ENCODE data around the gene GAS2L2. TPM values are rescaled to one million over a fixed set of nuclear protein-coding genes. Genes with fewer than 3 reads are reported as not detected.

The GAS2L2 gene
- total and polyA plus RNA-seq, 4 donors, result not detected

DNA sequence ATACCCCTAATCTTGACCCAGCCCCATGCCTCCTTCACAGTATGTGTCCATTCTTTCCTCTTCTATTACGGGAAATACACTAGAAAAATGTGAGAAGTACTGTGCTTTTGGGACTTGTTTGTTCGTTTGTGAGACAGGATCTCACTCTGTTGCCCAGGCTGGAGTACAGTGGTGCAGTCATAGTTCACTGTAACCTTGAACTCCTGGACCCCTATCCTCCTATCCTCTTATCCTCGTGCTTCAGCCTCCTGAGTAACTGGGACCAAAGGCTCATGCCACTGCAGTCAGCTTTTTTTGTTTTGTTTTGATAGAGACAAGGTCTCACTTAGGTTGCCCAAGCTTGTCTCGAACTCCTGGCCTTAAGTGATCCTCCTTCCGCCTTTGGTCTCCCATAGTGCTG is 51.5 kb downstream of the GAS2L2 start:
- TF ChIP-seq JUND (IDR thresholded peaks at IDR 0.05) (no peak), CTCF (IDR thresholded peaks at IDR 0.05; ENCODE audit: low read depth, low read length, missing input control) (no peak), REST (IDR thresholded peaks at IDR 0.05) (no peak), FOXA2 (IDR thresholded peaks at IDR 0.05) (no peak), ZBTB33 (IDR thresholded peaks at IDR 0.05) (no peak), FOXA1 (IDR thresholded peaks at IDR 0.05) (no peak), TAF1 (conservative IDR thresholded peaks at IDR 0.05) (no peak), GABPA (IDR thresholded peaks at IDR 0.05 in 1 of 2, conservative IDR thresholded peaks at IDR 0.05 in 1 of 2) (no peak)
- H3K9ac ChIP-seq (ENCODE audit: low read depth in 1 of 2, low read length in 2 of 2), result no peak overlapping the region
- 91% methylated on average over 5 of the region's 5 CpGs for WGBS
- no peaks in the 10 kb centered on the region for H3K9me3 ChIP-seq (ENCODE audit: control insufficient read depth in 4 of 4, low read length in 3 of 4)
- H3K27me3 ChIP-seq (ENCODE audit: control insufficient read depth in 4 of 4, insufficient read depth in 4 of 4, low read length in 3 of 4), result no peaks in the 10 kb centered on the region
- H3K4me1 ChIP-seq (ENCODE audit: control insufficient read depth in 4 of 4, insufficient read depth in 4 of 4, low read length in 3 of 4), result no peaks in the 10 kb centered on the region
- DNase-seq (ENCODE audit: low spot score), result no peak
- H3K36me3 ChIP-seq (ENCODE audit: control insufficient read depth in 4 of 4, insufficient read depth in 3 of 4, low read depth in 1 of 4, low read length in 3 of 4), result peaks cover 0 to 2% (median 0%) of the 10 kb centered on the region in 4 donors
- H3K27ac ChIP-seq (ENCODE audit: low read depth in 1 of 2, low read length in 2 of 2), result no peak overlapping the region
- no peak overlapping the region for H3K4me3 ChIP-seq (ENCODE audit: low read depth in 1 of 3, low read length in 3 of 3)

GRCh38 chr17:35700150-35700549 is 52.9 kb downstream of the GAS2L2 start:
- Histone ChIP-seq H3K9ac (ENCODE audit: low read depth in 1 of 2, low read length in 2 of 2) (no peak overlapping the region), H3K27me3 (ENCODE audit: control insufficient read depth in 4 of 4, insufficient read depth in 4 of 4, low read length in 3 of 4) (no peaks in the 10 kb centered on the region), H3K4me1 (ENCODE audit: control insufficient read depth in 4 of 4, insufficient read depth in 4 of 4, low read length in 3 of 4) (no peaks in the 10 kb centered on the region), H3K9me3 (ENCODE audit: control insufficient read depth in 4 of 4, low read length in 3 of 4) (no peaks in the 10 kb centered on the region), H3K4me3 (ENCODE audit: low read depth in 1 of 3, low read length in 3 of 3) (no peak overlapping the region), H3K36me3 (ENCODE audit: control insufficient read depth in 4 of 4, insufficient read depth in 3 of 4, low read depth in 1 of 4, low read length in 3 of 4) (peaks cover 0 to 6% (median under 1%) of the 10 kb centered on the region in 4 donors), H3K27ac (ENCODE audit: low read depth in 1 of 2, low read length in 2 of 2) (no peak overlapping the region)
- 93% methylated on average over 6 of the region's 6 CpGs for WGBS
- DNase-seq (ENCODE audit: low spot score), result no peak
- TF ChIP-seq, protein P1, sequence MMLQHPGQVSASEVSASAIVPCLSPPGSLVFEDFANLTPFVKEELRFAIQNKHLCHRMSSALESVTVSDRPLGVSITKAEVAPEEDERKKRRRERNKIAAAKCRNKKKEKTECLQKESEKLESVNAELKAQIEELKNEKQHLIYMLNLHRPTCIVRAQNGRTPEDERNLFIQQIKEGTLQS (IDR thresholded peaks at IDR 0.05), result no peak
- TF ChIP-seq EGR1 (IDR thresholded peaks at IDR 0.05; ENCODE audit: low read depth in 2 of 2), result no peak

DNA sequence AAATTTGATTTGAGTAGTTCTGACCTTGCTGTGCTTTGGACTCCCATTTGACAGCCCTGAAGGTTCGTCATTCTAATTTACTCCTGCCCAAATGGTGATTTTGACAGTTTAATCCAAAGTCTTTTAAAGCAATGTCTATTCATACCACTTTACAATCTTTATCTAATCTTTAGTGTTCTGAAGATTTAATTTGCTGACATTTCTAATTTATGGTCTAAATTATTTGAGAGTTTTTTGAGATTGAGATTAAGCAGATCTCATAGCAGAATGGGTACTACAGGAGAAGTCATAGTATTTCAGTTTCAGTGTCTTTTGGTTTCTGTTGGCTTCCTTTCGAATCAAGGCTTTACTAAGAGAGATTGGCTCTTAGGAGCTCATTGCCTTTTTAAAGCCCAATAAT is 54.2 kb downstream of the GAS2L2 start:
- no peak for TF ChIP-seq RXRA (IDR thresholded peaks at IDR 0.05)
- TF ChIP-seq TAF1 (conservative IDR thresholded peaks at IDR 0.05), result no peak
- TF ChIP-seq CTCF (IDR thresholded peaks at IDR 0.05; ENCODE audit: low read depth, low read length, missing input control), result no peak
- TF ChIP-seq JUND (IDR thresholded peaks at IDR 0.05), result no peak
- no peak for TF ChIP-seq GABPA (IDR thresholded peaks at IDR 0.05 in 1 of 2, conservative IDR thresholded peaks at IDR 0.05 in 1 of 2)
- peaks cover 0 to 9% (median 4%) of the 10 kb centered on the region in 4 donors for H3K36me3 ChIP-seq (ENCODE audit: control insufficient read depth in 4 of 4, insufficient read depth in 3 of 4, low read depth in 1 of 4, low read length in 3 of 4)
- WGBS, result 99% methylated on average over 2 of the region's 2 CpGs
- no peak overlapping the region for H3K27ac ChIP-seq (ENCODE audit: low read depth in 1 of 2, low read length in 2 of 2)
- no peak for DNase-seq (ENCODE audit: low spot score)
- H3K9me3 ChIP-seq (ENCODE audit: control insufficient read depth in 4 of 4, low read length in 3 of 4), result no peaks in the 10 kb centered on the region
- H3K9ac ChIP-seq (ENCODE audit: low read depth in 1 of 2, low read length in 2 of 2), result no peak overlapping the region
- H3K27me3 ChIP-seq (ENCODE audit: control insufficient read depth in 4 of 4, insufficient read depth in 4 of 4, low read length in 3 of 4), result no peaks in the 10 kb centered on the region
- H3K4me1 ChIP-seq (ENCODE audit: control insufficient read depth in 4 of 4, insufficient read depth in 4 of 4, low read length in 3 of 4), result no peaks in the 10 kb centered on the region
- H3K4me3 ChIP-seq (ENCODE audit: low read depth in 1 of 3, low read length in 3 of 3), result no peak overlapping the region
